PC-9 (cell line): Measurements from ENCODE around the gene TMCC2. TPM values are rescaled to one million over a fixed set of nuclear protein-coding genes. Genes with fewer than 3 reads are reported as not detected.

ENCODE experiments used
- BruUV-seq: library from RNA; stranded (reverse); fragments of 400-500 nt; replicated peaks from 2 replicates; lab custom pipeline; 2021; lab: Mats Ljungman, UMichigan
- CTCF ChIA-PET: fragments of 300-600 bp; sonication (Branson Sonifier 250); formaldehyde crosslinking; loops from one replicate; lab custom pipeline; 2022; ENCODE audit warnings: antibody characterized with exemption; lab: Charles Lee
- POLR2A ChIA-PET: fragments of 300-600 bp; sonication (Branson Sonifier 250); formaldehyde crosslinking; loops from one replicate; lab custom pipeline; 2022; ENCODE audit warnings: antibody characterized with exemption; ENCODE audit not compliant: unreplicated experiment; lab: Charles Lee
- DNase-seq, 2 experiments: peaks; one replicate each; pipeline versions ENCODE4 v3.0.0 to v3.0.0-alpha.2; 2015 to 2022; ENCODE audit warnings: mixed read lengths in 1 of 2
- H2AFZ ChIP-seq: fragments of 200-600 bp; sonication (generic); 2 replicates; pipeline ENCODE4 v1.8.1; 2017; ENCODE audit warnings: antibody characterized with exemption
- H3F3A ChIP-seq: fragments of 200-600 bp; sonication (generic); 2 replicates; pipeline ENCODE4 v1.8.1; 2017; ENCODE audit warnings: antibody characterized with exemption, mild to moderate bottlenecking, low read depth; ENCODE audit not compliant: insufficient read depth
- H3K27ac ChIP-seq: fragments of 200-600 bp; sonication (generic); 2 replicates; pipeline ENCODE4 v1.6.1; 2016; ENCODE audit warnings: mixed run types
- H3K27me3 ChIP-seq: fragments of 200-600 bp; sonication (generic); 2 replicates; pipeline ENCODE4 v1.6.1; 2016; ENCODE audit warnings: low read depth, mixed run types; ENCODE audit not compliant: insufficient read depth
- H3K36me3 ChIP-seq: fragments of 200-600 bp; sonication (generic); 2 replicates; pipeline ENCODE4 v1.6.1; 2016; ENCODE audit warnings: low read depth, mixed run types
- H3K4me1 ChIP-seq: fragments of 200-600 bp; sonication (generic); replicated peaks from 2 replicates; pipeline ENCODE4 v1.6.1; 2016; ENCODE audit warnings: mixed run types; ENCODE audit not compliant: insufficient read depth
- H3K4me2 ChIP-seq: fragments of 200-600 bp; sonication (generic); 2 replicates; pipeline ENCODE4 v1.6.1; 2017; ENCODE audit warnings: mixed run types
- H3K4me3 ChIP-seq: fragments of 200-600 bp; sonication (generic); 2 replicates; pipeline ENCODE4 v1.6.1; 2016; ENCODE audit warnings: mixed run types
- H3K79me2 ChIP-seq: fragments of 200-600 bp; sonication (generic); 2 replicates; pipeline ENCODE4 v1.6.1; 2017; ENCODE audit warnings: low read depth, mixed run types
- H3K9me2 ChIP-seq: fragments of 200-600 bp; sonication (generic); 2 replicates; pipeline ENCODE4 v1.8.1; 2017; ENCODE audit warnings: mild to moderate bottlenecking; ENCODE audit not compliant: insufficient read depth
- H3K9me3 ChIP-seq: fragments of 200-600 bp; sonication (generic); 2 replicates; pipeline ENCODE4 v1.8.1; 2016; ENCODE audit warnings: low read depth; ENCODE audit not compliant: insufficient read depth
- H4K20me1 ChIP-seq: fragments of 200-600 bp; sonication (generic); 2 replicates; pipeline ENCODE4 v1.8.1; 2017; ENCODE audit not compliant: insufficient read depth
- CTCF ChIP-seq: fragments of 200-600 bp; sonication (generic); conservative IDR thresholded peaks from 2 replicates; pipeline ENCODE4 v1.6.1; 2017; ENCODE audit warnings: mixed run types, antibody characterized with exemption, mild to moderate bottlenecking, moderate library complexity
- EZH2 ChIP-seq: fragments of 200-600 bp; sonication (generic); IDR thresholded peaks from 2 replicates; pipeline ENCODE4 v1.8.0; 2017; ENCODE audit warnings: antibody characterized with exemption, low read depth
- intact Hi-C: fragments of 100-400 bp; cut with micrococcal nuclease; formaldehyde crosslinking; loops from one replicate; pipeline ENCODE4 v1.10.0; 2022; ENCODE audit not compliant: unreplicated experiment
- total RNA-seq: library from RNA; stranded (reverse); gene quantifications from 2 replicates; pipeline ENCODE4 v1.2.3, GENCODE V29; 2021

The TMCC2 gene
- total RNA-seq, 1 experiment from 2014 or later: 0.79 TPM

GRCh38 chr1:205220421-205220820 is 7.3 kb upstream of the TMCC2 start:
- POLR2A ChIA-PET: interaction anchor here (0.7 kb wide), 1 partner anchor 34 kb away, joined by 4 read pairs; no protein-coding TSS in a partner anchor
- intact Hi-C loops: no loop called here
- Histone ChIP-seq H4K20me1 (no peaks in the 10 kb centered on the region), H3K79me2 (no peaks in the 10 kb centered on the region), H3K4me2 (no peak overlapping the region), H3K27ac (no peak overlapping the region), H3K27me3 (peaks cover 10% of the 10 kb centered on the region; the same call in 1 of the 2 replicates), H3K4me3 (no peak overlapping the region), H3K9me3 (no peaks in the 10 kb centered on the region), H3K36me3 (no peaks in the 10 kb centered on the region), H3K4me1 (no peaks in the 10 kb centered on the region), H3K9me2 (no peaks in the 10 kb centered on the region), H3F3A (no peaks in the 10 kb centered on the region), H2AFZ (no peak overlapping the region)
- no peak for DNase-seq
- no TSS peak for BruUV-seq
- CTCF ChIA-PET: no interaction called here
- no peak for TF ChIP-seq CTCF
- no peak for TF ChIP-seq EZH2

GRCh38 chr1:205224736-205225135 is 3.0 kb upstream of the TMCC2 start:
- Histone ChIP-seq H3K4me3 (no peak overlapping the region), H4K20me1 (no peaks in the 10 kb centered on the region), H2AFZ (no peak overlapping the region), H3K4me2 (no peak overlapping the region), H3K9me3 (no peaks in the 10 kb centered on the region), H3K9me2 (no peaks in the 10 kb centered on the region), H3F3A (peaks cover 4% of the 10 kb centered on the region; the same call in 1 of the 2 replicates), H3K36me3 (no peaks in the 10 kb centered on the region), H3K79me2 (no peaks in the 10 kb centered on the region), H3K27me3 (peaks cover 12% of the 10 kb centered on the region; the same call in 1 of the 2 replicates), H3K27ac (no peak overlapping the region), H3K4me1 (0 out of 2 replicates have a peak, but pooled peaks cover 8% of the 10 kb centered on the region)
- intact Hi-C loops: no loop called here
- POLR2A ChIA-PET: no interaction called here
- TF ChIP-seq CTCF: no peak
- TF ChIP-seq EZH2: no peak
- CTCF ChIA-PET: no interaction called here
- no TSS peak for BruUV-seq
- DNase-seq: no peak

DNA sequence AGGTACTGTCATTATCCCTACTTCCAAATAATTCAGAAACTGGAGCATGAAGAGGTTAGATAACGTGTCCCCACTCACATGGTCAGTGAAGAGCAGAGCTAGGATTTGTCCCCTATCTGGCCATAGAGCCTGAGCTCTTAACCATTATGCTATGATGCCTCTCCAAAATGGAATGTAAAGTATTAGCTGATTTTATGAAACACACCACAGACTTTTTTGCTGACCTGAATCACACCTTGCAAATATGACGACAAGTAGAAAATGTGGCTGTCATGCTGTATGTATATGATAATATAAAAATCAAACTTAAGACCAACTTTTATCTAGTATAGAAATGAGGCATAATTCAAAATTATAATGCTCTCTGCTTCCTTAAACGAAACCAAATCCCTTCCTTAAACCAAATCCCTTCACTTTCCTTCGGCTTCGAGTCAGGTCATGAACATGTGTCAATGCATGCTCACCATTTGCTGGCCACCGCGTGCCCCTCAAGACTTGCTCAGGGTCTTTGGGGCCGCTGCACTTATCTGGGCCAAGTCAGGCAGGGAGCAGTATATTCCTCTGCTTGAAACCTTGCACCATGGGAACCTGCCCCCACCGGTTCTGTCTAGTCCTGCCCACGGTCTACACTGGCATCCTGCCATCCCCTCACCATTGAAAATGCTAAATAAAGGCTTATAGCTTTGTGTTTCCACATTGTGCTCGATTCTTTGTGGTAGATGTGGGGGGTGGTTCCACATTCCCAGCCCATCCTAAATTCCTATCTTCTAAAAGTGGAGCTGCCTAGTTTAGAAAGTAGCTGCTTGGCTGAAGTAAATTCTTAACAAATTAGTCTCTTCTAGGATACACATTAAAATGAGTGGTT is 1.6 kb upstream of the TMCC2 start:
- BruUV-seq: no TSS peak
- intact Hi-C loops: loop anchor here (2.0 kb wide), 1 partner anchor 15 kb away; the partner anchor contains the start of gene DSTYK
- no peaks in the 10 kb centered on the region for H3K9me2 ChIP-seq
- ChIA-PET CTCF (interaction anchor here (0.6 kb wide), 1 partner anchor 60 kb away, joined by 4 read pairs; no protein-coding TSS in a partner anchor), POLR2A (interaction anchor here (0.5 kb wide), 1 partner anchor 252 kb away, joined by 4 read pairs; no protein-coding TSS in a partner anchor)
- no peak overlapping the region for H3K4me2 ChIP-seq
- no peaks in the 10 kb centered on the region for H3K36me3 ChIP-seq
- no peaks in the 10 kb centered on the region for H3K79me2 ChIP-seq
- no peaks in the 10 kb centered on the region for H4K20me1 ChIP-seq
- no peak overlapping the region for H2AFZ ChIP-seq
- no peaks in the 10 kb centered on the region for H3K9me3 ChIP-seq
- H3F3A ChIP-seq: peaks cover 4% of the 10 kb centered on the region; the same call in 1 of the 2 replicates
- no peak for DNase-seq
- TF ChIP-seq EZH2: no peak
- no peak for TF ChIP-seq CTCF
- H3K27me3 ChIP-seq: peaks cover 12% of the 10 kb centered on the region; the same call in 1 of the 2 replicates
- H3K4me1 ChIP-seq: 0 out of 2 replicates have a peak, but pooled peaks cover 8% of the 10 kb centered on the region
- no peak overlapping the region for H3K27ac ChIP-seq
- no peak overlapping the region for H3K4me3 ChIP-seq
